ENCODE results near the gene NME2.

The NME2 gene

DNA sequence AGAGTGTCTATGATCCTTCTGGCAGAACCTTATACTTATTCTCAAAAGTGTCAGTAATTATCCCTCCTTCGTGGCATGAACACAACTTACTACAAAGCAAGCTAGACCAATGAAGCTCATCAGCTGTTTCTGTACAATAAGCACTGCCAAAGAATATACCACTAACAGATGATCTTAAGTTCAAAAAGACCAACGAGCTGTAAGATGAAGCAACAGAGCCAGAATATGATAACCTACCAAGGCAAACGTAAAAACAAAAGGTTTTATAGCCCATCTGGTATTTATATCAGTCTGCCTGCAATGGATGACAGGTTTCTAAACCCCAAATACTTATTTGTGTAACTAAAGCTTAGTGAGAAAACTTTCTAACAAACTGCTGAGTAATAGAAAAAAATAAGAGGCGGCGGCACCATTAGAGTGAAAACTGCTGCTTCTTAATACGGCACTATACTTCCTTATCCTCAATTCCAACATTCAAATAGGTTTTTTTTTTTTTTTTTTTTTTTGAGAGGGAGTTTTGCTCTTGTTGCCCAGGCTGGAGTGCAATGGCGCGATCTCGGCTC, 22.1 kb downstream of the NME2 start:
- TF ChIP-seq, protein P1, sequence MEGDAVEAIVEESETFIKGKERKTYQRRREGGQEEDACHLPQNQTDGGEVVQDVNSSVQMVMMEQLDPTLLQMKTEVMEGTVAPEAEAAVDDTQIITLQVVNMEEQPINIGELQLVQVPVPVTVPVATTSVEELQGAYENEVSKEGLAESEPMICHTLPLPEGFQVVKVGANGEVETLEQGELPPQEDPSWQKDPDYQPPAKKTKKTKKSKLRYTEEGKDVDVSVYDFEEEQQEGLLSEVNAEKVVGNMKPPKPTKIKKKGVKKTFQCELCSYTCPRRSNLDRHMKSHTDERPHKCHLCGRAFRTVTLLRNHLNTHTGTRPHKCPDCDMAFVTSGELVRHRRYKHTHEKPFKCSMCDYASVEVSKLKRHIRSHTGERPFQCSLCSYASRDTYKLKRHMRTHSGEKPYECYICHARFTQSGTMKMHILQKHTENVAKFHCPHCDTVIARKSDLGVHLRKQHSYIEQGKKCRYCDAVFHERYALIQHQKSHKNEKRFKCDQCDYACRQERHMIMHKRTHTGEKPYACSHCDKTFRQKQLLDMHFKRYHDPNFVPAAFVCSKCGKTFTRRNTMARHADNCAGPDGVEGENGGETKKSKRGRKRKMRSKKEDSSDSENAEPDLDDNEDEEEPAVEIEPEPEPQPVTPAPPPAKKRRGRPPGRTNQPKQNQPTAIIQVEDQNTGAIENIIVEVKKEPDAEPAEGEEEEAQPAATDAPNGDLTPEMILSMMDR (IDR thresholded peaks at IDR 0.05; ENCODE audit: poor library complexity, severe bottlenecking) = no peak
- H3K27me3 ChIP-seq (ENCODE audit: insufficient read depth, poor library complexity, severe bottlenecking) = no peaks in the 10 kb centered on the region
- H3K4me1 ChIP-seq (ENCODE audit: insufficient read depth, poor library complexity, severe bottlenecking) = no peaks in the 10 kb centered on the region
- peaks cover 64% of the 10 kb centered on the region for H3K36me3 ChIP-seq (ENCODE audit: low read depth)
- no peak overlapping the region for H3K27ac ChIP-seq (ENCODE audit: poor library complexity, severe bottlenecking)
- ATAC-seq (ENCODE audit: low read depth) (no peak), DNase-seq (ENCODE audit: low spot score) (no peak)
- no peaks in the 10 kb centered on the region for H3K9me3 ChIP-seq (ENCODE audit: severe bottlenecking)
- no peak overlapping the region for H3K4me3 ChIP-seq (ENCODE audit: severe bottlenecking)

DNA sequence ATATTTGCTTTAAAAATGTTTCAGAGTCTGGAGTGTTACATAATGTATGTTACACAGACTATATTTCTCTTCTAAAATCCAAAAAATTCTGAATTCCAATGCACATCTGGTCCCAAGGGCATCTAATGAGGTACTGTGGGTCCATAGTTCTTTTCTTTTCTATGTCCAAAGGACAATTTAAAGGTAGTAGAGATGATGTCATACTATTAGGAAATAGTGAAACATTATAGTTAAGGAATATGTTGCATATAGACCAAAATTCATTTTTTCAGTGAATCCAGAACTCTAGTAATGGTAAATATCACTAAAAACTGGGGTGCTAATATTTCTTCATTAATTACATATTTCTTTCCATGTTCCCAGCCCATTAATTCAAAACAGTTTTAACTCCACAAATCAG, 23.0 kb downstream of the NME2 start:
- Histone ChIP-seq H3K27ac (ENCODE audit: poor library complexity, severe bottlenecking) (no peak overlapping the region), H3K27me3 (ENCODE audit: insufficient read depth, poor library complexity, severe bottlenecking) (no peaks in the 10 kb centered on the region), H3K9me3 (ENCODE audit: severe bottlenecking) (no peaks in the 10 kb centered on the region), H3K36me3 (ENCODE audit: low read depth) (peaks cover 62% of the 10 kb centered on the region), H3K4me1 (ENCODE audit: insufficient read depth, poor library complexity, severe bottlenecking) (no peaks in the 10 kb centered on the region), H3K4me3 (ENCODE audit: severe bottlenecking) (no peak overlapping the region)
- DNase-seq (ENCODE audit: low spot score) (no peak), ATAC-seq (ENCODE audit: low read depth) (no peak)
- TF ChIP-seq, protein P1 (IDR thresholded peaks at IDR 0.05; ENCODE audit: poor library complexity, severe bottlenecking) = no peak

- DNase-seq (ENCODE audit: low spot score) (no peak), ATAC-seq (ENCODE audit: low read depth) (no peak)
- Histone ChIP-seq H3K4me3 (ENCODE audit: severe bottlenecking) (no peak overlapping the region), H3K27ac (ENCODE audit: poor library complexity, severe bottlenecking) (no peak overlapping the region), H3K4me1 (ENCODE audit: insufficient read depth, poor library complexity, severe bottlenecking) (no peaks in the 10 kb centered on the region), H3K9me3 (ENCODE audit: severe bottlenecking) (no peaks in the 10 kb centered on the region), H3K27me3 (ENCODE audit: insufficient read depth, poor library complexity, severe bottlenecking) (no peaks in the 10 kb centered on the region), H3K36me3 (ENCODE audit: low read depth) (peaks cover 57% of the 10 kb centered on the region)
- TF ChIP-seq, protein P1 (IDR thresholded peaks at IDR 0.05; ENCODE audit: poor library complexity, severe bottlenecking) = no peak
These were observed 23.4 kb downstream of the NME2 start for GRCh38 chr17:51189628-51190027.

- Histone ChIP-seq H3K27ac (ENCODE audit: poor library complexity, severe bottlenecking) (no peak overlapping the region), H3K9me3 (ENCODE audit: severe bottlenecking) (no peaks in the 10 kb centered on the region), H3K27me3 (ENCODE audit: insufficient read depth, poor library complexity, severe bottlenecking) (no peaks in the 10 kb centered on the region), H3K36me3 (ENCODE audit: low read depth) (peaks cover 67% of the 10 kb centered on the region), H3K4me1 (ENCODE audit: insufficient read depth, poor library complexity, severe bottlenecking) (no peaks in the 10 kb centered on the region), H3K4me3 (ENCODE audit: severe bottlenecking) (no peak overlapping the region)
- ATAC-seq (ENCODE audit: low read depth) (no peak), DNase-seq (ENCODE audit: low spot score) (no peak)
- TF ChIP-seq, protein P1 (IDR thresholded peaks at IDR 0.05; ENCODE audit: poor library complexity, severe bottlenecking) = no peak
These were observed 25.7 kb downstream of the NME2 start for GRCh38 chr17:51191895-51192294.

DNA sequence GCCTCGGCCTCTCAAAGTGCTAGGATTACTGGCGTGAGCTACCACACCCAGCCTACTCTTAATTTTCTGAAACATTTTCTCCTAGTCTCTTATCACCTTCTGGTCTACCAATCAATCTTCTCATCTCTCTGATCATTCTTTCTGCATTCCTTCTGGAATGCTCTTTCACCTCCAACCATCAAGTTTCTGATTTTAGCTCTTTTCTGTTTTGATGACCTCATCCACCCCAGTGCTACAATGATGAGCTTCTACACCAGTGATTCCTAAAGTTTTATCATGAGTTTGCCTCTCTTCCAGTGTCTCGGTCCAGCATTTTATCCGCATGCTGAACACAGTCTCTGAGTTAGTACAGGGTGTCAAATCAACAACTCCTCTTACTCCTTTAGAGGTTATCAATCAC, 31.5 kb downstream of the NME2 start:
- Histone ChIP-seq H3K27ac (ENCODE audit: poor library complexity, severe bottlenecking) (no peak overlapping the region), H3K36me3 (ENCODE audit: low read depth) (peaks cover 83% of the 10 kb centered on the region), H3K4me3 (ENCODE audit: severe bottlenecking) (no peak overlapping the region), H3K9me3 (ENCODE audit: severe bottlenecking) (no peaks in the 10 kb centered on the region), H3K4me1 (ENCODE audit: insufficient read depth, poor library complexity, severe bottlenecking) (no peaks in the 10 kb centered on the region), H3K27me3 (ENCODE audit: insufficient read depth, poor library complexity, severe bottlenecking) (no peaks in the 10 kb centered on the region)
- DNase-seq (ENCODE audit: low spot score) = no peak
- no peak for ATAC-seq (ENCODE audit: low read depth)
- TF ChIP-seq, protein P1 (IDR thresholded peaks at IDR 0.05; ENCODE audit: poor library complexity, severe bottlenecking) = no peak

Measured in RWPE2 (cell line).